Stimulated activated CD8-positive, alpha-beta memory T cell treated with anti-CD3 and anti-CD28 coated beads, Interleukin-15, amount 100 ng/mL, for 4 hours (primary cell): Measurements from ENCODE around the gene C19orf67.

Source experiments
- DNase-seq, 2 donors: peaks; one replicate each; pipeline ENCODE4 v3.0.0-alpha.2; 2020; ENCODE audit warnings: low read depth in 2 of 2

C19orf67 gene

GRCh38 chr19:14110650-14111049, 25.1 kb upstream of the C19orf67 start:
- no peak for DNase-seq

GRCh38 chr19:14107581-14108461, 22.2 kb upstream of the C19orf67 start:
- no peak for DNase-seq

- DNase-seq = no peak
These were observed 21.3 kb upstream of the C19orf67 start for GRCh38 chr19:14106840-14107239.

GRCh38 chr19:14105680-14106079, 20.1 kb upstream of the C19orf67 start:
- no peak for DNase-seq

- no peak for DNase-seq
These were observed 17.7 kb upstream of the C19orf67 start for GRCh38 chr19:14103310-14103709.

- no peak for DNase-seq
These were observed 17.2 kb upstream of the C19orf67 start for GRCh38 chr19:14102756-14103155.

- DNase-seq = no peak
These were observed 16.6 kb upstream of the C19orf67 start for GRCh38 chr19:14102102-14102696.

GRCh38 chr19:14101003-14101545, 15.5 kb upstream of the C19orf67 start:
- DNase-seq = no peak

- no peak for DNase-seq
These were observed 12.1 kb upstream of the C19orf67 start for GRCh38 chr19:14097532-14098151.

- DNase-seq = no peak
These were observed 10.8 kb upstream of the C19orf67 start for GRCh38 chr19:14096272-14096992.

GRCh38 chr19:14094854-14095253, 9.3 kb upstream of the C19orf67 start:
- no peak for DNase-seq

- no peak for DNase-seq
These were observed 7.7 kb upstream of the C19orf67 start for GRCh38 chr19:14093117-14093823.

GRCh38 chr19:14091813-14092462, 6.4 kb upstream of the C19orf67 start:
- no peak for DNase-seq

GRCh38 chr19:14091081-14091812, 5.7 kb upstream of the C19orf67 start:
- peak in 1 of 2 donors; percentile 36 for DNase-seq

- peak; percentile 78 to 82 for DNase-seq
These were observed 5.0 kb upstream of the C19orf67 start, which contains the start of gene SAMD1 for GRCh38 chr19:14090509-14091080. TSS of gene SAMD1 (minus strand) at chr19:14090751.

- no peak for DNase-seq
These were observed 4.3 kb upstream of the C19orf67 start for GRCh38 chr19:14089662-14090508.

GRCh38 chr19:14089412-14089661, 3.8 kb upstream of the C19orf67 start:
- DNase-seq = no peak

- no peak for DNase-seq
These were observed 3.2 kb upstream of the C19orf67 start for GRCh38 chr19:14088634-14089411.
